Fibroblast of pulmonary artery (primary cell): ENCODE measurements around the gene TMEM126A.
A peak's percentile ranks its signal among the peaks of the same experiment; 100 is the strongest.

Experiments
- DNase-seq: peaks from one replicate; pipeline ENCODE4 v3.0.0-alpha.2; 2010; ENCODE audit warnings: low read depth
- H3K4me3 ChIP-seq: replicated peaks from 2 replicates; pipeline ENCODE4 v1.5.1; 2011; ENCODE audit warnings: low read depth, mild to moderate bottlenecking, control low read depth, low read length, moderate library complexity
- CTCF ChIP-seq: IDR thresholded peaks from 2 replicates; pipeline ENCODE4 v1.5.1; 2011; ENCODE audit warnings: mild to moderate bottlenecking, control low read depth, low read length, inconsistent platforms; ENCODE audit errors: missing control alignments

Gene TMEM126A

GRCh38 chr11:85685125-85685819 lies 37.5 kb downstream of the TMEM126A start:
- peak overlapping the region; percentile 53 for H3K4me3 ChIP-seq
- DNase-seq = peak; percentile 65

GRCh38 chr11:85685820-85686459 lies 38.2 kb downstream of the TMEM126A start, which contains the start of gene CCDC89:
Gene CCDC89 (minus strand): TSS chr11:85686195. CDS start chr11:85686130, 65 bp downstream.
- TF ChIP-seq CTCF = no peak
- peak; percentile 98 for DNase-seq
- H3K4me3 ChIP-seq = peak within 1 kb of the TSS; percentile 53

More at GRCh38 chr11:85685125-85685819, 37.5 kb downstream of the TMEM126A start:
- no peak for TF ChIP-seq CTCF

GRCh38 chr11:85694385-85694980 lies 46.7 kb downstream of the TMEM126A start:
- peak; percentile 73 for DNase-seq
- no peak overlapping the region for H3K4me3 ChIP-seq
- TF ChIP-seq CTCF = peak; percentile 62

- TF ChIP-seq CTCF = no peak
- H3K4me3 ChIP-seq = no peak overlapping the region
- no peak for DNase-seq
Observed at GRCh38 chr11:85695546-85695945, 47.8 kb downstream of the TMEM126A start.

GRCh38 chr11:85697747-85698146 lies 50.0 kb downstream of the TMEM126A start:
- no peak for TF ChIP-seq CTCF
- no peak for DNase-seq
- H3K4me3 ChIP-seq = no peak overlapping the region

- no peak for TF ChIP-seq CTCF
- no peak for DNase-seq
- H3K4me3 ChIP-seq = no peak overlapping the region
Observed at GRCh38 chr11:85698195-85698594, 50.4 kb downstream of the TMEM126A start.
